Vagina (tissue), 2 donors: Measurements from ENCODE around the gene CALHM6.

Experiments used
- POLR2A ChIP-seq, 2 donors: fragments of 450-650 bp; IDR thresholded peaks; one replicate each; pipeline ENCODE4 v1.6.1; 2017; ENCODE audit warnings: antibody characterized with exemption in 2 of 2, mild to moderate bottlenecking in 2 of 2, moderate library complexity in 2 of 2
- TF ChIP-seq, protein P1 (sequence below), 3 experiments: fragments of 450-650 bp in 2 of 3; fragments of 200-600 bp in 1 of 3; sonication (generic) in 1 of 3; IDR thresholded peaks; one replicate each; pipeline ENCODE4 v1.5.1; 2017 to 2019; ENCODE audit warnings: antibody characterized with exemption in 3 of 3, mild to moderate bottlenecking in 2 of 3, moderate library complexity in 2 of 3

DNA sequence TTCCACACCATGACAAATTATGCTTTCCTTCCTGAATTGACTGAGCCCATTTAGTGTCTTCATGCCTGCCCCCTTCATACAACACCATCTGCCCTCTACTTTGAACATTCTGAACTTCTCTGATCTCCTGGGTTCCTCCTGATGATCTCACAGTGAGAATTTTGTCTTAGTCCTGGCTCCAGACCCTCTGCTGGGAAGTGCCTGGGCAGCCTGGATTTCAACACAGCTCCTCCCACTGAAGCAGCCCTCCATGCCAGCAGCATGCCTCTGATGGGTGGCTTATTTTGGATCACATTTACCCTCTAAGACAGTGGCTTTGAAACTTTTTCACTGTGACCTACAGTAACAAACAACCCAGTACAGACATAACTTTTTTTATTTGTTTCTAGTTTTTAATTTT, 48.9 kb upstream of the CALHM6 start:
- TF ChIP-seq, protein P1, sequence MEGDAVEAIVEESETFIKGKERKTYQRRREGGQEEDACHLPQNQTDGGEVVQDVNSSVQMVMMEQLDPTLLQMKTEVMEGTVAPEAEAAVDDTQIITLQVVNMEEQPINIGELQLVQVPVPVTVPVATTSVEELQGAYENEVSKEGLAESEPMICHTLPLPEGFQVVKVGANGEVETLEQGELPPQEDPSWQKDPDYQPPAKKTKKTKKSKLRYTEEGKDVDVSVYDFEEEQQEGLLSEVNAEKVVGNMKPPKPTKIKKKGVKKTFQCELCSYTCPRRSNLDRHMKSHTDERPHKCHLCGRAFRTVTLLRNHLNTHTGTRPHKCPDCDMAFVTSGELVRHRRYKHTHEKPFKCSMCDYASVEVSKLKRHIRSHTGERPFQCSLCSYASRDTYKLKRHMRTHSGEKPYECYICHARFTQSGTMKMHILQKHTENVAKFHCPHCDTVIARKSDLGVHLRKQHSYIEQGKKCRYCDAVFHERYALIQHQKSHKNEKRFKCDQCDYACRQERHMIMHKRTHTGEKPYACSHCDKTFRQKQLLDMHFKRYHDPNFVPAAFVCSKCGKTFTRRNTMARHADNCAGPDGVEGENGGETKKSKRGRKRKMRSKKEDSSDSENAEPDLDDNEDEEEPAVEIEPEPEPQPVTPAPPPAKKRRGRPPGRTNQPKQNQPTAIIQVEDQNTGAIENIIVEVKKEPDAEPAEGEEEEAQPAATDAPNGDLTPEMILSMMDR (IDR thresholded peaks at IDR 0.05), result no peak
- no peak for TF ChIP-seq POLR2A (IDR thresholded peaks at IDR 0.05)
